ENCODE measurements around the gene PROS1. TPM values are rescaled to one million over a fixed set of nuclear protein-coding genes. Genes with fewer than 3 reads are reported as not detected.

PROS1 gene
- total RNA-seq: 9.2 and 9.6 TPM in 2 replicates

GRCh38 chr3:93973131-93974126 is at the start of gene PROS1:
Gene PROS1, minus strand, starts transcription at chr3:93973896. Its CDS starts 147 bp downstream, at chr3:93973749.

GRCh38 chr3:93979850-93980676 is 6.4 kb upstream of the PROS1 start, which contains the start of gene ARL13B:
Gene ARL13B, plus strand, starts transcription at chr3:93980155. Its CDS starts 269 bp downstream, at chr3:93980424.

Other genes starting within 250 kb of the PROS1 start
- gene ARL13B, start 6.3 kb upstream of the PROS1 start, total RNA-seq: 5.1 and 7.2 TPM in 2 replicates
- gene STX19, start 54.7 kb upstream of the PROS1 start, total RNA-seq: 0.72 and 1.3 TPM in 2 replicates
- gene DHFR2, start 89.0 kb upstream of the PROS1 start, total RNA-seq: 1.4 and 1.9 TPM in 2 replicates
- 5.8 and 9.2 TPM in 2 replicates for gene NSUN3, start 89.2 kb upstream of the PROS1 start, total RNA-seq